AG09309 (cell line): ENCODE measurements around the gene USE1.
A peak's percentile ranks its signal among the peaks of the same experiment; 100 is the strongest.

Experiments
- DNase-seq: peaks from one replicate; pipeline ENCODE4 v3.0.0-alpha.2; 2010; ENCODE audit warnings: low read depth
- H3K4me3 ChIP-seq: 2 replicates; pipeline ENCODE4 v1.5.1; 2011; ENCODE audit warnings: mild to moderate bottlenecking, low read depth, low read length, moderate library complexity; ENCODE audit not compliant: control insufficient read depth
- TF ChIP-seq, protein P1 (sequence below): IDR thresholded peaks from 2 replicates; pipeline ENCODE4 v1.5.1; 2011; ENCODE audit warnings: mild to moderate bottlenecking, low read depth, low read length, inconsistent platforms; ENCODE audit not compliant: insufficient read depth, control insufficient read depth; ENCODE audit errors: missing control alignments

Gene USE1

GRCh38 chr19:17202713-17203112, 12.4 kb upstream of the USE1 start:
- no peak overlapping the region for H3K4me3 ChIP-seq
- no peak for DNase-seq
- TF ChIP-seq, protein P1, sequence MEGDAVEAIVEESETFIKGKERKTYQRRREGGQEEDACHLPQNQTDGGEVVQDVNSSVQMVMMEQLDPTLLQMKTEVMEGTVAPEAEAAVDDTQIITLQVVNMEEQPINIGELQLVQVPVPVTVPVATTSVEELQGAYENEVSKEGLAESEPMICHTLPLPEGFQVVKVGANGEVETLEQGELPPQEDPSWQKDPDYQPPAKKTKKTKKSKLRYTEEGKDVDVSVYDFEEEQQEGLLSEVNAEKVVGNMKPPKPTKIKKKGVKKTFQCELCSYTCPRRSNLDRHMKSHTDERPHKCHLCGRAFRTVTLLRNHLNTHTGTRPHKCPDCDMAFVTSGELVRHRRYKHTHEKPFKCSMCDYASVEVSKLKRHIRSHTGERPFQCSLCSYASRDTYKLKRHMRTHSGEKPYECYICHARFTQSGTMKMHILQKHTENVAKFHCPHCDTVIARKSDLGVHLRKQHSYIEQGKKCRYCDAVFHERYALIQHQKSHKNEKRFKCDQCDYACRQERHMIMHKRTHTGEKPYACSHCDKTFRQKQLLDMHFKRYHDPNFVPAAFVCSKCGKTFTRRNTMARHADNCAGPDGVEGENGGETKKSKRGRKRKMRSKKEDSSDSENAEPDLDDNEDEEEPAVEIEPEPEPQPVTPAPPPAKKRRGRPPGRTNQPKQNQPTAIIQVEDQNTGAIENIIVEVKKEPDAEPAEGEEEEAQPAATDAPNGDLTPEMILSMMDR = no peak

DNA sequence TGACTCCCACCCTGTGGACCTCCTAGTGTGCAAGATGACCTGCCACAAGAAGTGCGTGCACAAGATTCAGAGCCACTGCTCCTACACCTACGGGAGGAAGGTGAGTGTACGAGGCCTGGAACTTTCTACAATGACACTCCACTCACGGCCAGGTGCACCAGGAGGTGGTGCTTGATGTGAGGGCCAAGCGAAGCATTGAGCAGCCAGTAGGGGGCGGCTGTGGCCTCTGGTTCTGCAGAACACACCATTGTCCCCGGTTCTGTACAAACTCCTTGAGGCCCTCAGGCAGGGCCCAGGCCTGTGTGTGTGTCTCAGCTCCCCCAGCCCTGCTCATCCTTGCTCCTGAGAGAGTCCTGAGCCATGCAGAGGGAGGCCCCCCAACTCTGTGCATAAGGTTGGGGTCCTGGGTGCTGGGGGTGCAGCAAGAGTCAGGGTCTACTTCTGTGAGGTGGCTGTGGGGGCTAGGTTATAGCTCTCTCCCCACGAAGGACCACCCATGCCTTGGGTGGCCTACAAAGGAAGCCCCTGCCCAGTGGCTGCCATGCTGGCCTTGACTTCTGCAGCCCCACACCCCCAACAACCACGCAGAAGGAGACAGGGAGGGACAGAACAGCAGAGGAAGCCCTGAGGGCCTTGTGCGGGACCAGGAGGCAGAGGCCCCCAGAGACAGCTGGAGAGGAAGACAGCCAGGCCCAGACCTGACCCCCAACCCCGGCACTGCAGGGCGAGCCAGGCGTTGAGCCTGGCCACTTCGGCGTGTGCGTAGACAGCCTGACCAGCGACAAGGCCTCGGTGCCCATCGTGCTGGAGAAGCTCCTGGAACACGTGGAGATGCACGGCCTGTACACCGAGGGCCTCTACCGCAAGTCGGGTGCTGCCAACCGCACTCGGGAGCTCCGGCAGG, 9.7 kb upstream of the USE1 start:
- no peak overlapping the region for H3K4me3 ChIP-seq
- no peak for DNase-seq
- TF ChIP-seq, protein P1 = peak; percentile 70

DNA sequence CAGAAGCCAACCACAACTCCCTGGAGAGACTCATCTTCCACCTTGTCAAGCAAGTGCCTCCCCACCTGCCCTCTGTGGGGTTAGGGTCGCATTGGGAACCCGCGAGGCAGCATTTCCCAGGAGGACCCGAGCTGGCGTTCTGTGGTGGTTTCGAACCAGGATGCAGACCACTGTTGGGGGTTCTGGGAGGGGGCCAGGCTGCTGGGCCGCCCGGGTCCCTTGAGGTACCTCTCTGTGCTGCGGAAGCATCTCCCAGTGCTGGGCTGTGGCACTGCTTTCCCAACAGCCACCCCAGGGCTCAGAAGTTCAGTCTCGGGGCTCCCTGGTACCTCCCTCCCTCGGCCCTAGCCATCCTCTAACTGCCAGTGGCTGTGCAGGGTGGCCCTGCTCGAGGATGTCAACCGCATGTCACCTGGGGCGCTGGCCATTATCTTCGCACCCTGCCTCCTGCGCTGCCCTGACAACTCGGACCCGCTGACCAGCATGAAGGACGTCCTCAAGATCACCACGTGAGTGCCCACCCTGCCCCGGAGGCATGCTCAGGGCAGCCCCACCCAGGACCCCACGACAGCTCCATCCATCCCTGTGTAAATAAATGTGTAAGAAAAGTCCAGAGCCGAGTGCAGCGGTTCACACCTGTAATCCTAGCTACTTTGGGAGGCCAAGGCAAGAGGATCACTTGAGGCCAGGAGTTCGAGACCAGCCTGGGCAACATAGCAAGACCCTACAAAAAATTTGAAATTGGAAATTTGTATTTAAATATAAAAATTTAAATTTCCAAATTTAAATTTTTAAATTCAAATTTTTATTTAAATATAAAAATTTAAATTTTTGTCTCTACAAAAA, 8.2 kb upstream of the USE1 start:
- no peak overlapping the region for H3K4me3 ChIP-seq
- TF ChIP-seq, protein P1 = no peak
- no peak for DNase-seq

GRCh38 chr19:17209126-17210036, 5.8 kb upstream of the USE1 start:
- DNase-seq = no peak
- H3K4me3 ChIP-seq = no peak overlapping the region
- TF ChIP-seq, protein P1 = no peak

DNA sequence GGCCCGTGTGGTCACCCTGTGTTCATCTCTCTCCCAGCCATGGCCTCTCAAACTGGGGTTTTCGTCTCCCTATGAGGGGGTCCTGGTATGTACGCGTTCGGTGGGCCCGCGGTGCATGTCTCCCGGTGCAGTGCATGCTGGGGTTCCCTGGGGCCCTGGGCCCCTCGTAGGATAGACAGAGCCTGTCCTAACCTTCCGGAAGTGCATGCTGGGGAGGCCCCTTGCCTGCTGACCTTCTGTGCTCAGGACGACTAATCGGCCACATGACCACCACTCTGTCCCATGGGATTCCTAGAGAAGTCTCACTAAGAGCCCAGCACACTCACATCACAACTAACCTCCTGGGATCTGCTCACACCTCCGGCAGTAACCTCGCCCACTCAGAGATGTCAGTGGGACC, 4.9 kb upstream of the USE1 start:
- H3K4me3 ChIP-seq = no peak overlapping the region
- TF ChIP-seq, protein P1 = no peak
- no peak for DNase-seq
